IPS-15b (cell line): ENCODE data around the gene HSD17B12.

Experiments
- H3K27me3 ChIP-seq: one replicate; pipeline ENCODE4 v1.6.1; 2013; ENCODE audit warnings: low read length; ENCODE audit not compliant: control insufficient read depth, insufficient read depth
- H3K36me3 ChIP-seq: one replicate; pipeline ENCODE4 v1.6.1; 2013; ENCODE audit warnings: low read length; ENCODE audit not compliant: control insufficient read depth, insufficient read depth
- H3K4me1 ChIP-seq: one replicate; pipeline ENCODE4 v1.6.1; 2013; ENCODE audit warnings: mild to moderate bottlenecking, low read length; ENCODE audit not compliant: control insufficient read depth, insufficient read depth
- H3K4me3 ChIP-seq: one replicate; pipeline ENCODE4 v1.5.1; 2013; ENCODE audit warnings: low read depth, low read length
- H3K9ac ChIP-seq: one replicate; pipeline ENCODE4 v1.6.1; 2013; ENCODE audit warnings: low read depth, mild to moderate bottlenecking, low read length
- H3K9me3 ChIP-seq: one replicate; pipeline ENCODE4 v1.6.1; 2013; ENCODE audit warnings: mild to moderate bottlenecking, low read length; ENCODE audit not compliant: control insufficient read depth, insufficient read depth

The HSD17B12 gene

GRCh38 chr11:43905813-43906241, 225.3 kb downstream of the HSD17B12 start:
- Histone ChIP-seq H3K36me3 (no peaks in the 10 kb centered on the region), H3K4me1 (no peaks in the 10 kb centered on the region), H3K9me3 (no peaks in the 10 kb centered on the region), H3K9ac (no peak overlapping the region), H3K27me3 (no peaks in the 10 kb centered on the region), H3K4me3 (no peak overlapping the region)
